Right atrium auricular region (tissue), 2 donors: Measurements from ENCODE around the gene KDM4B. TPM values are rescaled to one million over a fixed set of nuclear protein-coding genes. Genes with fewer than 3 reads are reported as not detected.

Source experiments
- DNase-seq: peaks from one replicate; pipeline ENCODE4 v3.0.0-alpha.2; 2019; ENCODE audit warnings: low spot score
- H3K27ac ChIP-seq, 2 donors: fragments of 200-600 bp; sonication (generic); 1 replicate in 1 of 2; 2 replicates in 1 of 2; pipeline ENCODE4 v1.5.1; 2016 to 2019
- H3K27me3 ChIP-seq, 2 donors: fragments of 200-600 bp; sonication (generic); one replicate each; pipeline versions ENCODE4 v1.5.1 to v1.6.0; 2017 to 2019
- H3K36me3 ChIP-seq: fragments of 200-600 bp; sonication (generic); one replicate; pipeline ENCODE4 v1.5.1; 2016
- H3K4me1 ChIP-seq, 2 donors: fragments of 200-600 bp; sonication (generic); one replicate each; pipeline versions ENCODE4 v1.5.1 to v1.6.0; 2017 to 2019
- H3K4me3 ChIP-seq, 2 donors: fragments of 200-600 bp; sonication (generic); 1 replicate in 1 of 2; 2 replicates in 1 of 2; pipeline ENCODE4 v1.5.1; 2017 to 2019; ENCODE audit warnings: mild to moderate bottlenecking in 1 of 2, moderate library complexity in 1 of 2
- H3K9me3 ChIP-seq, 2 donors: fragments of 200-600 bp; sonication (generic); one replicate each; pipeline ENCODE4 v1.5.1; 2019
- total RNA-seq, 2 donors: library from RNA; depleted of rRNA; stranded (reverse); fragments of >200 nt; gene quantifications; one replicate each; pipeline ENCODE4 v1.1.0, GENCODE V29; 2016
- TF ChIP-seq, protein P1 (sequence below), 2 donors: fragments of 200-600 bp; sonication (generic); IDR thresholded peaks; one replicate each; pipeline ENCODE4 v1.5.1; 2019; ENCODE audit warnings: antibody characterized with exemption in 2 of 2

Gene KDM4B
- total RNA-seq, 2 donors from 2014 or later, result 17.6 to 26.0 TPM

DNA sequence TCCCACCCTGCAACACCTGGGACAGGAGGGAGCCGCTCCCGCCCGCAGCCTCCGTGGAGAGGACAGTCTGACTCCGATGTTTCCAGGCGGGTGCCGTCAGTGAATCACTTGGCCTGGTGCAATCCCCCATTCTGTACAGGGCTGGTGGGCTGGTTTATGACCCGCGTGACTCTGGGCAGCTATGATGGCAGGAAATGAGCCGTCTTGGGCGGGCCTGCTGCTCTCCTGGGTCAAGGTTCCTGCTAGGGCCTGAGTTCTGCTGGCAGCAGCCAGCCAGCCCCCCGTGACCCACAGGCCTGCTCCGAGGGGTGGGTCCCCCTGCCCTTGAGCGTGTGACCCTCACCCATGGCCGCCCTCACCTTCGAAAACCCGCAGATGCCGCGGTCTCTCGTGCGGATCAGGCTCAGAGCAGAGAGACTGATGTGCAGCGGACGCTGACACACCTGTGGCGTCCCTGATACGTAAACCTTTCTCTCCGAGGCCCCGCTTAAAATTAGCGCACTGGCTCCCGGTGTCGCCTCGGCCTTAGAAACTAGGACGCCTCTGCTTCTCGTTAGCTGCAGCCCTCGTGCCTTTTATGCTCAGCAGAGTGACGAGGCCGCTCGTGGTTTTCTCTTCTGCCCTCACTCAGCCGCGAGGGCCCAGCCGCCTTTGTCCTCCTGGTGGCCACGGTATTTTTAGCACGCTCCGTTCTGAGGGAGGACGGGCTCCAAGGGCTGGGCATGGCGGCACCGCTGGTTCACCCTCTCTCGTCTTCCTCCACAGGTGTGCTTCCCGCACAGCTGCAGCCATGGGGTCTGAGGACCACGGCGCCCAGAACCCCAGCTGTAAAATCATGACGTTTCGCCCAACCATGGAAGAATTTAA is 63.4 kb downstream of the KDM4B start:
- Histone ChIP-seq H3K4me1 (peaks cover 0 to 58% of the 10 kb centered on the region in 2 donors), H3K4me3 (no peak overlapping the region), H3K9me3 (no peaks in the 10 kb centered on the region), H3K27ac (peak overlapping the region; percentile 64 to 77), H3K27me3 (no peaks in the 10 kb centered on the region), H3K36me3 (peaks cover 22% of the 10 kb centered on the region)
- TF ChIP-seq, protein P1, sequence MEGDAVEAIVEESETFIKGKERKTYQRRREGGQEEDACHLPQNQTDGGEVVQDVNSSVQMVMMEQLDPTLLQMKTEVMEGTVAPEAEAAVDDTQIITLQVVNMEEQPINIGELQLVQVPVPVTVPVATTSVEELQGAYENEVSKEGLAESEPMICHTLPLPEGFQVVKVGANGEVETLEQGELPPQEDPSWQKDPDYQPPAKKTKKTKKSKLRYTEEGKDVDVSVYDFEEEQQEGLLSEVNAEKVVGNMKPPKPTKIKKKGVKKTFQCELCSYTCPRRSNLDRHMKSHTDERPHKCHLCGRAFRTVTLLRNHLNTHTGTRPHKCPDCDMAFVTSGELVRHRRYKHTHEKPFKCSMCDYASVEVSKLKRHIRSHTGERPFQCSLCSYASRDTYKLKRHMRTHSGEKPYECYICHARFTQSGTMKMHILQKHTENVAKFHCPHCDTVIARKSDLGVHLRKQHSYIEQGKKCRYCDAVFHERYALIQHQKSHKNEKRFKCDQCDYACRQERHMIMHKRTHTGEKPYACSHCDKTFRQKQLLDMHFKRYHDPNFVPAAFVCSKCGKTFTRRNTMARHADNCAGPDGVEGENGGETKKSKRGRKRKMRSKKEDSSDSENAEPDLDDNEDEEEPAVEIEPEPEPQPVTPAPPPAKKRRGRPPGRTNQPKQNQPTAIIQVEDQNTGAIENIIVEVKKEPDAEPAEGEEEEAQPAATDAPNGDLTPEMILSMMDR (IDR thresholded peaks at IDR 0.05), result no peak
- DNase-seq, result no peak

DNA sequence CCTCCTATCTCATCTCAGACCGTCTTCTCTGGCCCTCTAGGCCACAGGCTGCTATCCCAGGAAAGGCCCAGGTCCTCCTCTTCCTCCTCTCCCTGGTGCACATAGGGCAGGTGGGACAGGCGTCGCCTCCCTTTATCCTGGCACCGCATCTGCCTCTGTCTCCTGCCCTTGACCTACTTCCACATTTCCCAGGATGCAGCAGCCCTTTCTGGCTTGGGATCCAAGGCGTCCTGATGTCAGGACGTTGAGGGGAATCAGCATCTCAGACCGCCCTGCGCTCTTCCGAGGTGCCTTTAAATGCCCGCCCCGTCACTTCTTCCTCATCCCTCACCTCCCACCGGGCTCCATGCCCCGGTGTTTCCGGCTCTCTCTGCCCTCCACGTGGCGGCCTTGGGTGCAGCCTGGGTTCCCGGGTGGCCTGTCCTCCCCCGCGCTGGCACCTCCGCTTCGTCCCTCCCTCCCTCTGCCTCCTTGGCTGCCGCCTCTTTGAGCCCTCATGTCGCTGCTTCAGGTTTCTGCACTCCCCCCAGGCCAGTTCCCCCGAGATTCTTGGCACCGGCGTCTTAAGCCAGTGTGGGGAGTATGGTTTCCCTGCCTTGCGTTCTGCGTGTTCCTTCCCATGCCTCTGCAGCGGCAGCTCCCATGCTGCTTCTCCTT is 66.3 kb downstream of the KDM4B start:
- Histone ChIP-seq H3K4me3 (no peak overlapping the region), H3K9me3 (no peaks in the 10 kb centered on the region), H3K4me1 (peaks cover 0 to 66% of the 10 kb centered on the region in 2 donors), H3K36me3 (peaks cover 30% of the 10 kb centered on the region), H3K27me3 (no peaks in the 10 kb centered on the region), H3K27ac (no peak overlapping the region)
- TF ChIP-seq, protein P1 (IDR thresholded peaks at IDR 0.05), result no peak
- no peak for DNase-seq

DNA sequence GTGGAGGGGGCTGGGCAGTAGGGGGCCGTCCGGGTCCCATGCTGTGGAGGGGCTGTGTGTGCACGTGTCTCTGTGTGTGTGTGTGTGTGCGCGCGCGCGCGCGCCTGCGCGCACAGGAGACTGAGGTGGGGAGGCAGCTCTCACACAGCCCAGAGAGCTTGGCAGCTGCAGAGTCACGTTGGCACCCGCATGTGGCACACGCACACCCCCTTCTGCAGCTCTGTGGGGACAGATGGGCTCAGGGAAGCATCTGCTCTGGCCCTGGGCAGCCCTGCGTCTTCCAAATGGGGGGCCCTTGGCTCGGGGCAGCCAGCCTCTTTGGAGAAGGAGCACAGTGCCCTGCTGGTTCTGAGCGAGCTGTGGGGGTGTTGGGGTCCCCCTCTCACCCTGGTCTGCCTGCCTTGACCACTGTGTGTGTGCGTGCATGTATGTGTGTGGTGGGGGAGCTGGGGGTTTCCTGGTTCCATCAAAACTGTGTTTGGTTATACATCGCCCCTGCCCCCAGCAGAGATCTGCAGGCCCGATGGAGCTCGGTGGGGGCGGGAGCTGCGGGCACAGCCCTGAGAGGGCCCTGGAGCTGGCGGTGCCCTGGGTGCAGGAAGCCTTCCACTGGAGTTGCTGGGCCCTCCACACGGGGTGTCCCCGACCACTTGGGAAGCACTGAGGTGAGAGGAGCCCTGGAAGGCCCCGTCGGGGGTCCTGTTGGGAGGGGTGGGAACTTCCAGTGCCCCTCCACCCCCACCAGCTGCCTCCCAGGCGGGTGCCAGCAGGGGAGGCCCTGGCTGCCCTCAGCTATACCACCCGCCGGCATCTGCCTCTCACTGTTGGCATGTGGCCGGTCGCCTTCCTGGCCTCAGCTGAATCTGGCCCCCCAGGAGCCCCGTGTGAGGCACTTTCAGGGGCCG is 67.1 kb downstream of the KDM4B start:
- Histone ChIP-seq H3K27ac (peak overlapping the region; percentile 74 to 75), H3K9me3 (no peaks in the 10 kb centered on the region), H3K27me3 (no peaks in the 10 kb centered on the region), H3K4me1 (peaks cover 0 to 61% of the 10 kb centered on the region in 2 donors), H3K36me3 (peaks cover 38% of the 10 kb centered on the region), H3K4me3 (peak overlapping the region in 1 of 2 donors; percentile 0)
- no peak for DNase-seq
- TF ChIP-seq, protein P1 (IDR thresholded peaks at IDR 0.05), result no peak

DNA sequence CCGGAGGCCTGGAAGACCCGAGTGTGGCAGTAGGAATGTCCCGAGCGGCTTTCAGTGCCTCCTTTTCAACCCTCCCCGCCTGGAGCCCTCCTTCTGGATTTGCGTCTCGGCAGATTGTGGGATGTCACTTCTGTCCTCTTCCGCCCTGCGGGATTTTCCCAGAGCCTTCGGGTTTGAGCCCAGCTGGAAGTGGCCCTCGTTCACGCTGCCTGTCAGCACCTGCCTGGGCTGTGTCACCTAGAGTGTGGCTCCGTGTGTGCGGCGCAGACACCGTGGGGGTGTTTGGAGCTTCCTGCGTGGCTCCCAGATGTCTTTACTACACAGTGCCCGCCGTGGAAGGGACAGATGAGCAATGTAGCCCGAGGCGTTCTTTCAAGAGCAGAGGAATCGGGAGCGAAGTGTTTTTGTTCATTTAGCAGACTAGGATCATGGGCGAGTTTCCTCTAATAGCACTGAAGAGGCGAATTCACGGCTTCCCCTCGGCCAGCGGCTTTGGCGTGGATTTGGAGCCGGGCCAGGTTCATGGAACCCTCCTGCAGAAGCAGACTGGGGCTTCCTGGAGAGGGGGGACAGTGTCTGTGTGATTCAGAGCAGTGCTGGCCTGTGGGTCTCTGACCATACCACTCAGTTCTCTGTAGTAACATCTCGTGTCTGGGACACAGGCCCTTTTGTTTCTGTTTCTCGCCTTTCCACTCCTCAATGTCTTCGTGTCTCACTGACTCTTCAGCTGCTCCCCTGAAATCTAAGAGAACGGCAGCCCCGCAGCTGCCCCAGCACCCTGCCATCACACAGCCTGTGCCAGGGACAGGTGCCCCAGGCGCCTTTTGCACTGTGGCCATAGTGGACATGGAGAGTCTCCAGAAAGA is 68.0 kb downstream of the KDM4B start:
- no peak for DNase-seq
- peak overlapping the region in 1 of 2 donors; percentile 0 for H3K4me3 ChIP-seq
- peaks cover 47% of the 10 kb centered on the region for H3K36me3 ChIP-seq

More for the DNA sequence above, 68.0 kb downstream of the KDM4B start:
- Histone ChIP-seq H3K4me1 (peaks cover 0 to 53% of the 10 kb centered on the region in 2 donors), H3K9me3 (no peaks in the 10 kb centered on the region), H3K27ac (peak overlapping the region; percentile 74 to 75), H3K27me3 (no peaks in the 10 kb centered on the region)
- TF ChIP-seq, protein P1 (IDR thresholded peaks at IDR 0.05), result no peak
